ENCODE results near the gene CCDC146.
"Not testable (repeated sequence)": the region's sequence is repeated elsewhere in the genome, so short reads cannot be mapped to it uniquely, and the experiment has no call there.

Gene CCDC146

DNA sequence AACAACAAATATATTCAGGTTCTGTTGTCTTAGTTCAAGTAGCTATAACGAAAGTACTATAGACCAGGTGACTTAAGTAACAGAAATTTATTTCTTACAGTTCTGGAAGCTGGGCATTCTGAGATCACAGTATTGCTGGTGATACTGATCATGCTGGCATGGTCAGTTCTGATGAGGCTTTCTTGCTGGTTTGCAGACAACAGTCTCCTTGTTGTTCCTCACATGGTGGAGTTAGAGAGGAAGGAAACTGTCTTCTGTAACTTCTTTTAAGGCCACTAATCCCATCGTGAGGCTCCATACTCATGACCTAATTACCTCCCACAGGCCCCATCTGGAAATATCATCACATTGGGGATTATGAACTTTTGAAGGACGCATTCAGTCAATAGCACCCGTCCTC is 17.9 kb downstream of the CCDC146 start:
- DNase-seq (ENCODE audit: low read depth) = not testable (repeated sequence)

DNA sequence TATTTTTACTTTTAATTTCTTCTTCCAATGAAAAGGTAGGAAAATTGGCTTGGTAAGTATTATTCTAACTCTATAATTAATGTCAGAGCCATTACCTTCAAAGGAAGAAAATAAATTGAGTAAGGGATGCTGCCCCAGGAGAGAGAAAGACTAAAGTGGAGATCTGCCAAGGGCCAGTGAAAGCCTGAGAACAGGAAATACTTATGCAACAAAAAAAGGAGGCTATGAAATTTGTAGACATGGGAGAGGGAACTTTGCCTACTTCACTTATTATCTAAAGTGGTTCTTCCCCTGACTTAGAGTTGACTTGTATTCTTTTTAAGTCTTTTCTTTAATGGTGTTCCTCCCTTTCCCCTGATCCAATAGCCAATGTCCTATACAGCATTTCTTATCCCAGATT is 29.8 kb downstream of the CCDC146 start:
- DNase-seq (ENCODE audit: low read depth) = not testable (repeated sequence)

DNA sequence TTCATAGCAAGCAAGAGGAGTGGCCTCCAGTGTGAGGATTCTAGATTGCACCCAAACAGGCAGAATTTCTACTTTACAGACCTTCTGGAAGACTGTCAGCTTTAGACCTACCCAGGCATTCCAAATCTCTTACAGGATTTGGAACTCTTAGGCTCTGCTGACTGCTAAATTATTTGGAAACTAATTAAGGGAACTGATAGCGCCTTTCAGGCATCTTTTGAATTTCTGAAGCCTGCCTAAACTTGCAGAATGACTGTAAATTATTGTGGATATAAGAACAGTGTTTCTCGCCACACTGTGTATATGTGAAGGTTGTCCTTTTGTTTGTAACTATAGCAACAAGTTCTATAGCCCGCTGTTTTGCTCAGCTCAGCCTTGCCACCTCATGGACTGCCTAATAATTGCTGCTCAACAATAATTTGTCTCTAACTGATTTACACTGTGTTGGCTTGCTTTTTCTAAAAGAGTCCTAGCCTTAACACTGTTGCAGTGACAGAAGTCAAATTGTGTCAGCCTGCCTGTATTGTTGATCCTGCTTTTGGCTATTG is 32.6 kb downstream of the CCDC146 start:
- not testable (repeated sequence) for DNase-seq (ENCODE audit: low read depth)

GRCh38 chr7:77155601-77156377 is 33.4 kb downstream of the CCDC146 start:
- not testable (repeated sequence) for DNase-seq (ENCODE audit: low read depth)

DNA sequence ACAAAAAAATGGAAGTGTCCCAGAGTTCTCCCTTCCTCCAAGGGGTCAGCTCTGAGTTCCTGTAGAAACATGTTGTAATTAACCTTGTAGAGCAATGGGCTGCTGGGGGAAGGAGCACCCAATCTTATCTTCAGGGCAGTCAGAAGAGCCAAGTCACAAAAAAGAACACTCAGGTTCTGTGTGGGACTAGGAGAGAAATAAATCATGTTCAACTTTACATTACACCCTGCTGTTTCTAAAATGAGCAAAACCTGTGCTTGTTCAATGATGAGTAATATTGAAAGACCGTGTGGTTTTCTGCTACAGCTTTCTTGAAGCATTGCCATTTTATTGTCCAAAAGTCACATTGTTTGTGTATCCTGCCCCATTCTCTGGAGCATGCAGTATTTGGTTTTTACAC is 34.6 kb downstream of the CCDC146 start:
- not testable (repeated sequence) for DNase-seq (ENCODE audit: low read depth)

DNA sequence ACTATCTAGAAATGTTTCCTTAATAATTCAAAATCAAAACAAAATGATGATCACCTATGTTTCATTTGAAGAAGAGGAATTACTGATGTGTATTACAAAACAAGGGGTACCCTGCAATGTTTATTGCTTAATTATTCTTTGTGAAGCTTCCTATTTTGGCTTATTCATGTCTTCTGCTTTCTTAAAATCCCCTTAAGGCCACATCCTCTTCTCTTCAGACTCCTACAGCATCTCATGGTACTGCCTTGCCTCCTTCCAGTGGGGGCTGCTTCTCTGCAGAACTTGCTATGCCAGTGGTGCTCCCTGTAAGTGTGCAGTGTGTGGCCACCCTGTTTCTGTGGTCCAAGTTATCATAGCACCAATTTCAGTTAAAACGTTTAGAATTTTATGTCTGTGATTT is 35.0 kb downstream of the CCDC146 start:
- no peak for DNase-seq (ENCODE audit: low read depth)

- DNase-seq (ENCODE audit: low read depth) = not testable (repeated sequence)
These were observed 48.7 kb downstream of the CCDC146 start for GRCh38 chr7:77171073-77171472.

- DNase-seq (ENCODE audit: low read depth) = not testable (repeated sequence)
These were observed 50.2 kb downstream of the CCDC146 start for GRCh38 chr7:77172437-77173172.

- DNase-seq (ENCODE audit: low read depth) = not testable (repeated sequence)
These were observed 52.0 kb downstream of the CCDC146 start for GRCh38 chr7:77174418-77174817.

DNA sequence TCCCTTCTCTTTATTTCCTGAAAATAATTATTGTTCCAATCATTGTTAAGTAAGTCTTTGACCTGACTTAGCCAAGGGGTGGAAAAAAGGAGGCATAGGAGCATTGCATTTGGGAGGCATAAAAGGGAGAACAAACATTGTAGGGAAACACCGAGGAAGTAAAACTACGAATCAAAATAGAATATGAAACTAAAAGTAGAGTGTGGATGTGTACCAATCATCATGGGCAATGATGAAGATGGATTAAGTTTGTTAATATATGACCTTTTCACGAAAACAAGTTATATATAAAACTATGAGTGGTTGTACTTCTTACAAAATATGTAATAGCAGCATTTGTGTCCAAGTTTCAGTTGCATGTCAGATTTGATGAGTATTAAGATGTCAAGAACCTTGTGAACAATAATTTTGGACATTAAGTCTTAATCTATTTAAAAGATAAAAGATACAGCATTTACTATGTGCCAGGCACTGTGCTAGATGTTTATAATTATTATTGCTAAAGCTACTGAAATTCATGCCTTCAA is 52.9 kb downstream of the CCDC146 start:
- not testable (repeated sequence) for DNase-seq (ENCODE audit: low read depth)

GRCh38 chr7:77177321-77177904 is 55.0 kb downstream of the CCDC146 start:
- not testable (repeated sequence) for DNase-seq (ENCODE audit: low read depth)

DNA sequence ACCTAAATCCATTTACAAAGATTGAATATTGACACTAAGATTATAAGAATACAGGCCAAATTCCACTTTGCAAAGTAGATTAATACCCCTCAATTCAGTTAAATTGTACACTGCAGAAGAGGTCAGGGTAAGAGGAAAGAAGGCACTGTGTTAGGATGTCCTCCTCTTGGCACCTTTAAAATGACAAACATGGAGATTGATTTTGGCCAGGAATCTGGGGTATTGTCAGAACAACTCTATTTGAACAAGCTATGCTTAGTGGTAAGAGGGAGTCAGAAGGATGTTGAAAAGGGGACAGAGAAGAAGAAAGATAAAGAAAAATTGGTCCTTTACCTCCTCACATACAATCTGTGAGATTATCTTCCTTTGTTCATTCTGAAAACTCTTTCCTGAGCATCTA is 55.6 kb downstream of the CCDC146 start:
- DNase-seq (ENCODE audit: low read depth) = not testable (repeated sequence)

- no peak for DNase-seq (ENCODE audit: low read depth)
These were observed 58.7 kb downstream of the CCDC146 start for GRCh38 chr7:77181015-77181595.

DNA sequence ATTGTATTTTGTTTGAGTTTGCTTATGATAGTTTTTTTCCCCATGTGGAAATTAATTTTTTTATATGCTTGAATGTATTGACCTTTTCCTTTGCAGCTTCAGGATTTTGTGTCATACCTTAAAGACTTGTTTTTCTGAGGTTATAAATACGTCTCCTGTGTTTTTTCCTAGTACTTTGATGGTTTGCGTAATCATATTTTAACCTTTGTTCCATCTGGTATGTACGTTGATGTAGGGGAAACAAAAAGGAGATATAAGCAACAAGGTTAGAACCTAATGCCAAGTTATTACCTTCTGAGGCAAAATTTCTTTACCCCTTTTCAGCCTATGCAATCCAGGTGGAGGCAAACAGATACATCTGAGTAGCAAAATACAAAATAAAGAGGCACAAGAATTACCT is 59.3 kb downstream of the CCDC146 start:
- DNase-seq (ENCODE audit: low read depth) = no peak

DNA sequence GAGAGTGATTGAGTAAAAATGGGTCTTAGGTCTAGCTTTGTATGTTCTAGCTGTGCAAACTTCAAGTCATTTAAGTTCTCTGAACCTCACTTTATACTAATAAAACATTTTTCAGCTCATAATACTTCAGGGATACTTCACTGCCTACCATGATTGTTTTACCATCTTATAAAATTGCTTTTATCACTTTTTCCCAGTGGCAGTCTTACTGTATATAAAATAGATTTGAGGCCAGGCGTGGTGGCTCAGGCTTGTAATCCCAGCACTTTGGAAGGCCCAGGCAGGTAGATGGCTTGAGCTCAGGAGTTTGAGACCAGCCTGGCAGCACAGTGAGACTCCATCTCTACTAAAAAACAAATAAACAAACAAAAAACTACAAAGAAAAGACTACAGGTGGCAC is 59.8 kb downstream of the CCDC146 start:
- DNase-seq (ENCODE audit: low read depth) = no peak

DNA sequence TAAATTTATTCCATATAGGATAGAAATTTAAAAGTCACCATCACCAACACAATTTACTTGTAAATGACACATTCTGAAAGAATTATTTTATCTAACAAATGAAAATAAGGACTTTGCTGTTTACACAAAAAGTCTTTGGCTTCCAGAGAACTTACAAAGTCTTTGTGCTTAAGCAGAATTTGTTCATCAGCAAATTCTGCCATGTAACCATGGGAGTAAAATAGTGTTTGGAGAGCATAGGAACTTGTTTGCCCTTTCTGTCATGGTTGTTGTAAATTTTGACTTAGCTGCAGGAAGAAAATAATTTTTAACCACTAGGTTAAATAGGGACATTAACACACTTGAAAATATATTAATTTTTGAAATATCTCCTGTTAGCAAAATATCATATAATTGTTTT is 62.0 kb downstream of the CCDC146 start:
- no peak for DNase-seq (ENCODE audit: low read depth)

DNA sequence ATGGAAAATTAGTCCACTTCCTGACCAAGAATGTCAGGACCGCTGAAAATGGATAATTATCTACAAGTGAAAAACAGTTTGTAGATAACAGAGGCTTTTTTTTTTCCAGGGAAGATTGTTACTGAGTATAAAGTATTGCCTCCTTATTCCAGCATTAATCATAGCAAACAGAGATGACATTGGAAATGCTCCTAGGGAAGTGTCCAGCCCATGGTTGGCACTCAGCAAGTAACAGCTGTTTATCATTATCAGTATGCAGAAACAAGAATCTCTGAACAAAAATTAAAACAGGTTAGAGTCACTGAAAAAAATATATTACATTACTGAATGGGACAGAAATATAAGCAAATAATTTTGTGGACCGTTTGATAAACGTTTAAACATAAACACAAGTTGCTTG is 62.6 kb downstream of the CCDC146 start:
- peak; percentile 29 for DNase-seq (ENCODE audit: low read depth)

DNA sequence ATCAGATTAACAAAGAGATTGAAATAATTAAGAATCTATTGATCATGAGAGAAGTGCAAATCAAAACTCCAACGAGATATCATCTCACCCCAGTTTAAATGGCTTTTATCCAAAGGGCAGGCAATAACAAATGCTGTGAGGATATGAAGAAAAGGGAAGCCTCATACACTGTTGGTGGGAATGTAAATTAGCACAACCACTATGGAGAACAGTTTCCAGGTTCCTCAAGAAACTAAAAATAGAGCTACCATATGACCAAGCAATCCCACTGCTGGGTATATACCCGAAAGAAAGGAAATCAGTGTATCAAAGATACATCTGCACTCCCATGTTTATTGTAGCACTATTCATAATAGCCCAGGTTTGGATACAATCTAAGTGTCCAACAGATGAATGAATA is 63.5 kb downstream of the CCDC146 start:
- DNase-seq (ENCODE audit: low read depth) = no peak

GRCh38 chr7:77188731-77189437 is 66.5 kb downstream of the CCDC146 start:
- no peak for DNase-seq (ENCODE audit: low read depth)

DNA sequence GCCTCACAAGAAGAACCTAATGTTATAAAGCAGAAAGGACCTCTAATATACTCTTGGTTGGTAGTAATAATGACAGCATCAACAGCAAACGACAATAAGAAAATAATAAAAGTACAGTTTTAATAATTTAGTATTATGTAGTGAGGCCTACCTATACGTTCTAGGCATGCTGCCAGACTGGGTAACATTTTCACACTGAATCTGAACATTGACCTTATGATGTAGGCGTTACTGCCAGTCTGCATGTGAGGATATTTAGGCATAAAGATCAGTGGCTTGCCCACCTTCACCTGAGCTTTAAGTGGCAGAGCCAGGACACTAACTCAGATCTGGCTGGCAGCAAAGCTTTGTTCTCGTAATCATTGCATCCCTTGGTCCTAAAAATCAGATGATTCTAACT is 74.7 kb downstream of the CCDC146 start:
- no peak for DNase-seq (ENCODE audit: low read depth)
